Left renal pelvis (tissue), 4 donors: ENCODE results near the gene GID8. TPM values are rescaled to one million over a fixed set of nuclear protein-coding genes. Genes with fewer than 3 reads are reported as not detected.

Experiments used
- polyA plus RNA-seq, 4 donors: library from polyadenylated mRNA; unstranded; fragments of 120-200 nt; gene quantifications; one replicate each; pipeline ENCODE4 v1.2.1, GENCODE V29; 2013; ENCODE audit not compliant: insufficient read length in 4 of 4

Gene GID8
- polyA plus RNA-seq, 4 donors, result 45.9 to 56.5 (median 53.9) TPM

Other genes starting within 250 kb of the GID8 start
- gene NTSR1, start 229.3 kb upstream of the GID8 start, polyA plus RNA-seq, result 1 to 10 TPM in 3 of 4 donors, under 1 TPM in 1; 0.10 to 1.4 (median 1.2) TPM
- gene MRGBP, start 141.7 kb upstream of the GID8 start, polyA plus RNA-seq, result 10 to 100 TPM; 14.8 to 17.2 (median 16.5) TPM
- gene OGFR, start 133.3 kb upstream of the GID8 start, polyA plus RNA-seq, result 10 to 100 TPM; 20.6 to 36.1 (median 26.8) TPM
- gene COL9A3, start 121.1 kb upstream of the GID8 start, polyA plus RNA-seq, result 10 to 100 TPM; 17.5 to 51.8 (median 23.4) TPM
- gene TCFL5, start 76.3 kb upstream of the GID8 start, polyA plus RNA-seq, result 10 to 100 TPM; 11.5 to 15.3 (median 13.7) TPM
- 10 to 100 TPM; 53.4 to 60.9 (median 59.5) TPM for gene DIDO1, start 11.6 kb upstream of the GID8 start, polyA plus RNA-seq
- gene SLC17A9, start 14.6 kb downstream of the GID8 start, polyA plus RNA-seq, result 1 to 10 TPM; 1.1 to 2.5 (median 1.3) TPM
- gene BHLHE23, start 68.8 kb downstream of the GID8 start, polyA plus RNA-seq, result not detected